Measurements from ENCODE around the gene PTPRO. TPM values are rescaled to one million over a fixed set of nuclear protein-coding genes. Genes with fewer than 3 reads are reported as not detected.

Gene PTPRO
- total RNA-seq, 4 donors from 2014 or later, result 0.10 to 1.1 (median 0.32) TPM

DNA sequence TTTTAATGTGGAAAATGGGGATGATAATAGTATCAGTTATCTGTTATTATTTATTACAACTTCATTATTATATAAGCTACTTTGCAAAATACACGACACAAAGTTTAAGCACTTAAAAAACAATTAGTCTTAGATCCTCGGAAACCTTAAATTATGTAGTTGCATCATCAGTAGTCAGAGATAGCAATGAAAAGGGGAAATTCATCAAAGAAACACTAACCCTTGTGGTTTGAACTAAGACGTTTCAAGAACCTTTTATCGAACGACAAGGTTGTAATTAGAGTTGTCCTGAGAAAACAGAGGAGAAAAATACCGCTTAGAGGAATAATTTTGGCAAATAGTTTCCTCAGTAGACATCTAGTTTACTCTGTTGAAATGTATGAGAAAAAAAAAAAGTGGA lies 198.5 kb downstream of the PTPRO start:
- no peak for DNase-seq
- Histone ChIP-seq H3K27me3 (no peaks in the 10 kb centered on the region), H3K9me3 (no peaks in the 10 kb centered on the region), H3K4me1 (no peaks in the 10 kb centered on the region), H3K27ac (no peak overlapping the region), H3K4me3 (replicated peaks in 1 of 3) (no peak overlapping the region), H3K36me3 (no peaks in the 10 kb centered on the region)
- 31 to 33% methylated on average over 6 of the region's 6 CpGs for WGBS, 2 donors
- TF ChIP-seq, protein P1, sequence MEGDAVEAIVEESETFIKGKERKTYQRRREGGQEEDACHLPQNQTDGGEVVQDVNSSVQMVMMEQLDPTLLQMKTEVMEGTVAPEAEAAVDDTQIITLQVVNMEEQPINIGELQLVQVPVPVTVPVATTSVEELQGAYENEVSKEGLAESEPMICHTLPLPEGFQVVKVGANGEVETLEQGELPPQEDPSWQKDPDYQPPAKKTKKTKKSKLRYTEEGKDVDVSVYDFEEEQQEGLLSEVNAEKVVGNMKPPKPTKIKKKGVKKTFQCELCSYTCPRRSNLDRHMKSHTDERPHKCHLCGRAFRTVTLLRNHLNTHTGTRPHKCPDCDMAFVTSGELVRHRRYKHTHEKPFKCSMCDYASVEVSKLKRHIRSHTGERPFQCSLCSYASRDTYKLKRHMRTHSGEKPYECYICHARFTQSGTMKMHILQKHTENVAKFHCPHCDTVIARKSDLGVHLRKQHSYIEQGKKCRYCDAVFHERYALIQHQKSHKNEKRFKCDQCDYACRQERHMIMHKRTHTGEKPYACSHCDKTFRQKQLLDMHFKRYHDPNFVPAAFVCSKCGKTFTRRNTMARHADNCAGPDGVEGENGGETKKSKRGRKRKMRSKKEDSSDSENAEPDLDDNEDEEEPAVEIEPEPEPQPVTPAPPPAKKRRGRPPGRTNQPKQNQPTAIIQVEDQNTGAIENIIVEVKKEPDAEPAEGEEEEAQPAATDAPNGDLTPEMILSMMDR (IDR thresholded peaks at IDR 0.05), result no peak
- intact Hi-C loops (cut with DNase I), result no loop called here

DNA sequence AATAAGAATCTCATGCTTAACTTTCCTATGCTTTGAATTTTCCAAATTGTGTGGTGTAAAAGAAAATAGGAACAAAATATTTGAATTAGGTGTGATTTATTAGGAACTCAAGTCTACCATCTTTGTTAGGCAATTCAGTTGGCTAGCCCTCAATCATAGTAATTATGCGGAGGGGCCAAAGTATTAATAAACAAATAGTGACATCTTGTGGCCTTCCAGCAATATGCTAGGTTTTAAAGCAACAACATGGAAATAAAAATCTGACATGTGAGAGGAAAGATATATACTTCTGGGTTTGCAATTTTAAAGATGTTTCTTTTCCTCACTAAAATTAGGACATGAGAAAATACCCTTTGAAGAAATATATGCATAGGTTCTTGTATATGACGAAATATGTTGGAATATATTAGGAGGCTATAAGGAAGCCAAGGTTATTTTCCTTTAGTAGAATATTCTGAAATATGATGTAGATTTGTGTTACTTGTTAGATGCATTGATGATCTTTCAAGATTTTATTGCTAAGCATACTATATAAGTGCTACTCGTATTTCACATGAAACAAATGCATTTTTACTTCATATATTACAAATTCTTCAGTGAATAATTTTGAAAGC lies 200.4 kb downstream of the PTPRO start:
- no peak for DNase-seq
- no peaks in the 10 kb centered on the region for H3K27me3 ChIP-seq
- H3K4me1 ChIP-seq, result no peaks in the 10 kb centered on the region
- no peaks in the 10 kb centered on the region for H3K36me3 ChIP-seq
- whole genome bisulfite sequencing, 2 donors, result 37 to 46% methylated on average over 3 of the region's 3 CpGs
- no peak overlapping the region for H3K4me3 ChIP-seq (replicated peaks in 1 of 3)
- intact Hi-C loops (cut with DNase I), result no loop called here
- H3K9me3 ChIP-seq, result no peaks in the 10 kb centered on the region
- TF ChIP-seq, protein P1 (IDR thresholded peaks at IDR 0.05), result peak in 3 of 6 experiments; percentile 44 to 60 (median 50)
- TF ChIP-seq POLR2A (IDR thresholded peaks at IDR 0.05), result no peak
- no peak overlapping the region for H3K27ac ChIP-seq

DNA sequence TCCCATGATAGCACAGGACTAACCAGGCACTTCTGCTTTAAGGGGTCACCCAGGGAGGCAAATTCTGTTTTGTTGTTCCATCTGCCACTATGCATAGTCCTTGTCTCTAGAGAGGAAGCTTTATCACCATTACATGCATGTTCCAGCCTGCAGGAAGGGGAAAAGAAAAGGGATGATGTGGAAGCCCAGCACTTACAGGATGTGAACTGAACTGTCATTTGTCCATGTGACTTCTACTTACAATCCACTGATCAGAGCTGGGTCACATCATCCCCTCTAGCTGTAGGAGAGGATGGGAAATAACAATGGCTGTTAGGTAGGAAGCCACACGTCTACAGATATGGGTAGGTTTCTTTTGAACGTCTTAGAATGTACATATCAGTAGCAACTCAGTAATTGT lies 203.1 kb downstream of the PTPRO start:
- intact Hi-C loops (cut with DNase I), result no loop called here
- WGBS, 2 donors, result 69 to 77% methylated on average over 2 of the region's 2 CpGs
- no peaks in the 10 kb centered on the region for H3K27me3 ChIP-seq
- no peaks in the 10 kb centered on the region for H3K4me1 ChIP-seq
- H3K27ac ChIP-seq, result no peak overlapping the region
- no peak overlapping the region for H3K4me3 ChIP-seq (replicated peaks in 1 of 3)
- H3K36me3 ChIP-seq, result no peaks in the 10 kb centered on the region
- no peak for TF ChIP-seq POLR2A (IDR thresholded peaks at IDR 0.05)
- TF ChIP-seq, protein P1 (IDR thresholded peaks at IDR 0.05), result no peak
- DNase-seq, result no peak
- H3K9me3 ChIP-seq, result no peaks in the 10 kb centered on the region

DNA sequence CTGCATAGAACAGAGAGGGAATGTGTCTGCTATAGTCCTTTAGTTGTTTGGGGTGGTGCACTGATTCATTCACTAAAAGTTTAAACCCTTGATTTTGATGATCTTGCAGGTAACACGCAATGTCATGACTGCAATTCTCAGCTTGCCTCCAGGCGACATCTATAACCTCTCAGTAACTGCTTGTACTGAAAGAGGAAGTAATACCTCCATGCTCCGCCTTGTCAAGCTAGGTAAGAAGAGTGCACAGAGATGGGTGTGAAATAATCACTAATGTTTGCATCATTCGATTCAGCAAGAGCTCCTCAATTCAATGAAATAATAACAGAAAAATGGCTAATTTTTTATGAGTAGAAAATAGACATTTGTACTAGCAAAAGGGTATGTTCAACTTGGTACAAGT lies 203.7 kb downstream of the PTPRO start:
- TF ChIP-seq, protein P1 (IDR thresholded peaks at IDR 0.05), result no peak
- TF ChIP-seq POLR2A (IDR thresholded peaks at IDR 0.05), result no peak
- H3K4me3 ChIP-seq (replicated peaks in 1 of 3), result no peak overlapping the region
- no peaks in the 10 kb centered on the region for H3K36me3 ChIP-seq
- no peaks in the 10 kb centered on the region for H3K9me3 ChIP-seq
- H3K27me3 ChIP-seq, result no peaks in the 10 kb centered on the region
- 85 to 94% methylated on average over 4 of the region's 4 CpGs for WGBS, 2 donors
- H3K4me1 ChIP-seq, result no peaks in the 10 kb centered on the region
- DNase-seq, result no peak
- intact Hi-C loops (cut with DNase I), result no loop called here
- H3K27ac ChIP-seq, result no peak overlapping the region

DNA sequence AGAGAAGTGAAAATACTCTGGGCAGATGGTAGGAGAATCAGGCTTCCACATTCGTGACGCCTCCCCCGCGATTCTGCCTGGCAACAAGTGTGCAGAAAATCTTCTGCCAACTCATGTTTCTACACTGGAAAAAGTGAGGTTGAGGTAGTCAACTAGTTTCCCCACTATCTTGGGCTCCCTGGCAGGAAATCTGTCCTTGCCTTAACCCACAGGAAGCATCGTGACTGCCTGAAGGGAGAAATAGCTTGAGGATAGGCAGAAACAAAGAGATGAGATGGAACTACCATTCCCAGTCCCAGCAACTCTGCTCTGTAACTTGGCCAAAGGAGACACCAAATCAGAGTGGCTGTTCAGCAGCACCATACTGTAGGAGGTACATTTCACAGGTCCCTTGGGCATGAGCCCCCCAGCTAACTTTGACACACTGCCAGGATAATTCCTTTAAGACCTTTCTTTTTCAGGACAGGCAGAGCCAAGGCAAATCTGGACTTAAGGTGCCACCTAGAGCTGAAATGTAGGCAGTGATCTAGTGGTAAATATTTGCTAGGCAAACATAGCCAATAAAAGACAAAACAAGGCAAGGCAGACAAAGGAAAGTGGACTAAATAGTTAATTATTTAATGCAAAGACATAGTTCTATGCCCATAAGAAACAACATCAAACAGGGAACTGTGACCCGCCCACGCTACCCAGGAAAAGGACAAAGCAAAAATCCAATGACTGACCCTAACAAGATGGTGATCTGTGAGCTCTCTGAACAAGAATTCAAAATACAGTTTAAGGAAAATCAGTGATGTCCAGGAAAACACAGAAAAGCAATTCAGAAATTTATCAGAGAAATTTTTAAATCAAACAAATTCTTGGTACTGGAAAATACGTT lies 205.1 kb downstream of the PTPRO start:
- Histone ChIP-seq H3K4me1 (no peaks in the 10 kb centered on the region), H3K36me3 (no peaks in the 10 kb centered on the region), H3K4me3 (replicated peaks in 1 of 3) (no peak overlapping the region), H3K9me3 (no peaks in the 10 kb centered on the region), H3K27ac (no peak overlapping the region), H3K27me3 (no peaks in the 10 kb centered on the region)
- 82 to 87% methylated on average over 8 of the region's 8 CpGs for WGBS, 2 donors
- TF ChIP-seq, protein P1 (IDR thresholded peaks at IDR 0.05), result no peak
- no peak for TF ChIP-seq POLR2A (IDR thresholded peaks at IDR 0.05)
- intact Hi-C loops (cut with DNase I), result no loop called here
- DNase-seq, result no peak
